Colonic mucosa (tissue), 4 donors: ENCODE measurements around the gene EVL. TPM values are rescaled to one million over a fixed set of nuclear protein-coding genes. Genes with fewer than 3 reads are reported as not detected.

Experiments
- DNase-seq: peaks from one replicate; pipeline ENCODE4 v3.0.0-alpha.2; 2020
- H3K27ac ChIP-seq: fragments of 200-600 bp; one replicate; pipeline ENCODE4 v1.8.0; 2021
- H3K27me3 ChIP-seq: fragments of 200-600 bp; one replicate; pipeline ENCODE4 v1.8.0; 2021
- H3K36me3 ChIP-seq: fragments of 200-600 bp; one replicate; pipeline ENCODE4 v1.8.0; 2021
- H3K4me1 ChIP-seq: fragments of 200-600 bp; one replicate; pipeline ENCODE4 v1.8.0; 2021; ENCODE audit warnings: mild to moderate bottlenecking
- H3K4me3 ChIP-seq: fragments of 200-600 bp; one replicate; pipeline ENCODE4 v1.8.0; 2021
- H3K9ac ChIP-seq, 2 donors: one replicate each; pipeline ENCODE4 v1.7.0; 2013; ENCODE audit warnings: control low read depth in 2 of 2, low read depth in 2 of 2, low read length in 2 of 2
- H3K9me3 ChIP-seq: fragments of 200-600 bp; one replicate; pipeline ENCODE4 v1.8.0; 2021
- intact Hi-C: fragments of 100-400 bp; cut with DNase I; formaldehyde crosslinking; loops from one replicate; pipeline ENCODE4 v1.14.1; 2022
- total RNA-seq, 2 donors: library from RNA; stranded (reverse); fragmentation: NEBNext Ultra II Directional in 1 of 2; extraction: Animal tissue kit (Norgen Biotek cat#: 25700) in 1 of 2; gene quantifications; one replicate each; pipeline ENCODE4 v1.2.1, GENCODE V29; 2021
- TF ChIP-seq, protein P1 (sequence below): fragments of 200-600 bp; IDR thresholded peaks from one replicate; pipeline ENCODE4 v1.8.0; 2022; ENCODE audit warnings: antibody characterized with exemption, mild to moderate bottlenecking
- donor health status: healthy.
- donor health status: DM: no; HTN: no; CAD: no.
- donor health status: DM: no; HTN: no; CAD: no.

The EVL gene
- total RNA-seq, 2 donors from 2014 or later, result 13.7 to 15.4 TPM

DNA sequence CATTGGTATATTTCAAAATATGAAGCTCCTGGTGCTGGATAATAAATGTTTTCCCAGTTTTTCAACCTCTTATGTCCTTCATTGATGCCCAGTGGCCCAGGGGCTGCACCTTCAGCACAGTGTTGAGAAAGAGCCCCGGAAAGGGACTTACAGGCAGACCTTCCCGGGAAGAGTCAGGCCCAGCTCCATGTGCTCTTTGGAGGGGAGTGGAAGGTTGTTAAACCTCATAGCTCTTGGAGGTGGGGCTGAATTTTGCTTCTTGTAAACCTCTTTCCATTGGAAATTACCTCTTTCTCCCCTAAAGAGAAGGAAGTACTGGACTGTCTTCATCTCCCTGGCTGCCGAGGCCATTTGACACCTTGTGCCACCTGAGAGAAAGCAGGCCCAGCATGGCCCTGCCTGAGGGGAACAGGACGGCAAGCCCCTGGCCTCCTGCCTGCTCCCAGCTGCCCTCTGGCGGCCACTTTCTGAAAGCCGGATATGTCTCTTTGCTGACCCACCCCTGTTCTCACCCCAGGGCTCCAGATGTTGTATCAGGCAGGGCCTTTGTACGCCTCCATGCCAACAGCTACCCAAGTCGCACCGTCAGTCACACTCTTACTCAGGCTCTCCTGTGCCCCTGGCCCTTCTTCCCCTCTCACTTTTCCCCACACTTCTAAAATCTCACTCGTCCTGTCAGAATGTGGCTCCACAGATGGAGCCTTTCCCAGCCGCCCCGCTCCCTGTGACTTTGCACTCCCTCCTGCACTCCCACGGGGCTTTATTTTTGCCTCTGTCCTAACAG lies 43.0 kb downstream of the EVL start:
- no peaks in the 10 kb centered on the region for H3K36me3 ChIP-seq
- no peaks in the 10 kb centered on the region for H3K4me1 ChIP-seq
- H3K9me3 ChIP-seq, result no peaks in the 10 kb centered on the region
- intact Hi-C loops, result loop anchor here (5.0 kb wide), 1 partner anchor 126 kb away; no protein-coding TSS in a partner anchor
- TF ChIP-seq, protein P1, sequence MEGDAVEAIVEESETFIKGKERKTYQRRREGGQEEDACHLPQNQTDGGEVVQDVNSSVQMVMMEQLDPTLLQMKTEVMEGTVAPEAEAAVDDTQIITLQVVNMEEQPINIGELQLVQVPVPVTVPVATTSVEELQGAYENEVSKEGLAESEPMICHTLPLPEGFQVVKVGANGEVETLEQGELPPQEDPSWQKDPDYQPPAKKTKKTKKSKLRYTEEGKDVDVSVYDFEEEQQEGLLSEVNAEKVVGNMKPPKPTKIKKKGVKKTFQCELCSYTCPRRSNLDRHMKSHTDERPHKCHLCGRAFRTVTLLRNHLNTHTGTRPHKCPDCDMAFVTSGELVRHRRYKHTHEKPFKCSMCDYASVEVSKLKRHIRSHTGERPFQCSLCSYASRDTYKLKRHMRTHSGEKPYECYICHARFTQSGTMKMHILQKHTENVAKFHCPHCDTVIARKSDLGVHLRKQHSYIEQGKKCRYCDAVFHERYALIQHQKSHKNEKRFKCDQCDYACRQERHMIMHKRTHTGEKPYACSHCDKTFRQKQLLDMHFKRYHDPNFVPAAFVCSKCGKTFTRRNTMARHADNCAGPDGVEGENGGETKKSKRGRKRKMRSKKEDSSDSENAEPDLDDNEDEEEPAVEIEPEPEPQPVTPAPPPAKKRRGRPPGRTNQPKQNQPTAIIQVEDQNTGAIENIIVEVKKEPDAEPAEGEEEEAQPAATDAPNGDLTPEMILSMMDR, result peak; percentile 78
- no peak overlapping the region for H3K9ac ChIP-seq
- H3K4me3 ChIP-seq, result no peak overlapping the region
- no peaks in the 10 kb centered on the region for H3K27me3 ChIP-seq
- DNase-seq, result peak; percentile 85
- H3K27ac ChIP-seq, result no peak overlapping the region

DNA sequence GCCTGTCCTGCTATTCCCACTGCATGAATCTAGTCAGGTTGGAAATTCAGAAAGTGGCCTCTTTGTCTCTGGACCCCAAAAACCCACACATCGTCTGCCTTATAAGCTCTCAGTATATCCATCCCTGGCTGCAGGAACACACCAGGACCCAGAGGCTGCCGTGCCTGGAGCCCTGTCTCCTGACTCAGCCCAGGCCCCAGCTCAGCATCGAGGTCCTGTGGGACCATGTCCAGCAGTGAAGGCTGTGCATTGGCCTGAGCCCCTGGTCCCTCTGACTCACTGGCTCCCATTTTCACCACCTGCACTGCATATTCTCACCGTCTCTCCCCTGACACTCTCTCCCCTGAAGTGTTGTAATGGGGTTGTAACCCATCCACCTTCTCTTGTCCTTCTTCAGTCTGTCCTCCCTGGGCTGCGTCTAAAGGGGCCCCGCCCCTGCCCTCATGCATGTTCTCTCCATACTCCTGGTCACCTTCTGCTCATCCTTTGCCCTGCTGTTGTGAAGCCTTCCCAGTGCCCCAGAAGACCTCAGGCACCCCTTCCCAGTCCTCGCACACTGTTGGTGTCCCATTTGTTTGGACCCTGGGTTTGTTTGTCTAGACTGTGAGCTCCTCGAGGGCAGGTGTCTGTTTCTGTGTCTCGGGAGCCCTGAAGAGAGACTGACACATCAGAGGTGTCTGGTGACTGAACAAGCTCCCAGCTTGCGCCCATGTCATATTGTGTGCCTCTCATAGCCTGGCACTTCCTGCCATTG lies 43.8 kb downstream of the EVL start:
- no peaks in the 10 kb centered on the region for H3K36me3 ChIP-seq
- H3K9ac ChIP-seq, result no peak overlapping the region
- H3K4me1 ChIP-seq, result no peaks in the 10 kb centered on the region
- no peaks in the 10 kb centered on the region for H3K9me3 ChIP-seq
- H3K27me3 ChIP-seq, result no peaks in the 10 kb centered on the region
- intact Hi-C loops, result loop anchor here (5.0 kb wide), 1 partner anchor 127 kb away; no protein-coding TSS in a partner anchor
- TF ChIP-seq, protein P1, result no peak
- no peak overlapping the region for H3K27ac ChIP-seq
- DNase-seq, result no peak
- H3K4me3 ChIP-seq, result no peak overlapping the region

DNA sequence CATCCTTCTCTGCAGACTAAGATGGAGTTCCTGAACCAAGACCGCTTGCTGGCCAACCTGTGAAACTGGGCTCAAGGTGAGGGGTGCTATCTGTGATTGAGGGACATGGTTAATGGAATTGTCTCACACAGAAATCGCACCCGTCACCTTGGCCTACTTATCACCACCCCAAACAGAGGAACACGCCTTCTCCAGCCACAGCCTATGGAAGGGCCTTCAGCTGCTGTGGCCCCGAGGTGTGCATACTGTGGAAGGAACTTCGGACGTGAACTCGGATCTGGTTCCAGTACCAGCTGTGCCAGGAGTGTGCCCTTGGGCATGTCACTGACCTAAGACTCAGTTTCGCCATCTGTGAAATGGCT lies 44.4 kb downstream of the EVL start:
- Histone ChIP-seq H3K4me1 (no peaks in the 10 kb centered on the region), H3K9me3 (no peaks in the 10 kb centered on the region), H3K9ac (no peak overlapping the region), H3K27me3 (no peaks in the 10 kb centered on the region), H3K4me3 (no peak overlapping the region), H3K36me3 (no peaks in the 10 kb centered on the region), H3K27ac (no peak overlapping the region)
- DNase-seq, result no peak
- intact Hi-C loops, result loop anchor here (5.0 kb wide), 1 partner anchor 127 kb away; no protein-coding TSS in a partner anchor
- TF ChIP-seq, protein P1, result no peak

DNA sequence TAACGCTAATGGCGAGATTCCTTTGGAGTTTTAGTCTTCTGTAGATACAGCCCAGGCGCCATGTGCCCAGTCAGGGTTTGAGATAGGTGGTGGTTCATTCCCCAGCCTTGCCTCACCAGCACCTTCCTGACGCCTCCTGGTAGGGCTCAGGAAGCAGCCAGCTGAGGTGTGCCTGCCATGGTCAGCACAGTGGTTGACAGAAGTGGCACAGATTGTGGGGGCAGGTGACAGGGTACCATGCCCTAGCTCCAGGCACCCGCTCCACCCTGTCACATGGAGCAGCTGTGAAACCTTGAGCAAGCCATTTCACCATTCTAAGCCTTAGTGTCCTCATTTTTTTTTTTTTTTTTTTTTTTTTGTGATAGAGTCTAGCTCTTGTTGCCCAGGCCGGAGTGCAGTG lies 45.6 kb downstream of the EVL start:
- Histone ChIP-seq H3K4me3 (no peak overlapping the region), H3K9ac (no peak overlapping the region), H3K9me3 (no peaks in the 10 kb centered on the region), H3K27ac (no peak overlapping the region), H3K36me3 (no peaks in the 10 kb centered on the region), H3K27me3 (no peaks in the 10 kb centered on the region), H3K4me1 (no peaks in the 10 kb centered on the region)
- no peak for DNase-seq
- intact Hi-C loops, result no loop called here
- TF ChIP-seq, protein P1, result no peak

DNA sequence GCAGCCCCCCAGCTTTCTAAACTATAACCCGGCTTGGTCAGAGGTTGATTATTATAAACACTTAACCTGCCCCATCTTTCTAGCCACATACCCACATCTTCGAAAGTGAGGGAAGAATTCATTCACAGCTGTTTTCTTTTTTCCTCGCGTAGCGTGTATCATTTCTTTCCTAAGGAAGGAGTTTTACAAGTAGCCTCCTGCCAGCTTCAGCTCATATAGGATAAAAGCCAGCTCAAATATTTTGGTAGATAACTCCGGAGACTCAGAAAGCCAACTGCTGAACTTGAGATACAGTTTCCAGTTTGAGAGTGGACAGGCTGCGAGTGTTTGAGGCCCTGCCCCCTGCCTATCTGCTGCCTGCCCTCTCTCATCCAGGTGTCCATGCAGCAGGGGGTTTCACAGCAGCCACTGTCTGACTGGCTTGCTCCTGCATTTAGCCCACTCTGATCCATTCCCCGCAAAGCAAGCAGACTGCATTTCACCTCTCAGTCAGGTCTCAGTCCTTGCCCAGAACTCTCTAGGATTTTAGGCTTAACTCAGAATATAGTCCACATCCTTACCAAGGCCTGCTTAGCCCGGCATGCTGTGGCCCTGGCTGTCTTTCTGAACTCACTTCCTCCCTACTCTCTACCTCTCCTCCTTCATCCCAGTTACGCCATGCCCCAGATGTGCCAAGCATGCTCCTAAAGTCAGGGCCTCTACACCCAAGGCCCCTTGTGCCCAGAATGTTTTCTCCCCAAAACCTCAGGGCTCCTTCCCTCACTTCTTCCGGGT lies 46.9 kb downstream of the EVL start:
- Histone ChIP-seq H3K4me3 (no peak overlapping the region), H3K9ac (no peak overlapping the region), H3K27ac (no peak overlapping the region), H3K4me1 (no peaks in the 10 kb centered on the region), H3K36me3 (no peaks in the 10 kb centered on the region), H3K9me3 (no peaks in the 10 kb centered on the region), H3K27me3 (no peaks in the 10 kb centered on the region)
- intact Hi-C loops, result no loop called here
- TF ChIP-seq, protein P1, result no peak
- no peak for DNase-seq
